ENCODE data around the gene PCDH17.
A peak's percentile ranks its signal among the peaks of the same experiment; 100 is the strongest.

The PCDH17 gene

GRCh38 chr13:57604442-57604841, 27.1 kb upstream of the PCDH17 start:
- Histone ChIP-seq H3K4me1 (ENCODE audit: insufficient read depth, insufficient read length) (no peaks in the 10 kb centered on the region), H3K27me3 (ENCODE audit: insufficient read depth, insufficient read length) (no peaks in the 10 kb centered on the region), H3K9me3 (ENCODE audit: insufficient read depth, low read length) (no peaks in the 10 kb centered on the region), H3K9ac (ENCODE audit: insufficient read length, low read depth) (no peak overlapping the region), H3K36me3 (ENCODE audit: insufficient read depth, insufficient read length, low read length) (no peaks in the 10 kb centered on the region), H3K4me3 (ENCODE audit: insufficient read length, low read depth) (no peak overlapping the region)
- TF ChIP-seq ZNF274 (IDR thresholded peaks at IDR 0.05; ENCODE audit: low read depth, low read length) (no peak), SUZ12 (IDR thresholded peaks at IDR 0.05; ENCODE audit: extremely low read depth, insufficient read depth, insufficient read length) (no peak), YY1 (IDR thresholded peaks at IDR 0.05; ENCODE audit: insufficient read depth, insufficient read length) (no peak)
- no peak for DNase-seq (ENCODE audit: low read depth, low spot score)

- Histone ChIP-seq H3K9me3 (ENCODE audit: insufficient read depth, low read length) (no peaks in the 10 kb centered on the region), H3K27me3 (ENCODE audit: insufficient read depth, insufficient read length) (no peaks in the 10 kb centered on the region), H3K36me3 (ENCODE audit: insufficient read depth, insufficient read length, low read length) (no peaks in the 10 kb centered on the region), H3K4me1 (ENCODE audit: insufficient read depth, insufficient read length) (no peaks in the 10 kb centered on the region), H3K9ac (ENCODE audit: insufficient read length, low read depth) (no peak overlapping the region), H3K4me3 (ENCODE audit: insufficient read length, low read depth) (no peak overlapping the region)
- TF ChIP-seq YY1 (IDR thresholded peaks at IDR 0.05; ENCODE audit: insufficient read depth, insufficient read length): no peak
- no peak for TF ChIP-seq SUZ12 (IDR thresholded peaks at IDR 0.05; ENCODE audit: extremely low read depth, insufficient read depth, insufficient read length)
- no peak for TF ChIP-seq ZNF274 (IDR thresholded peaks at IDR 0.05; ENCODE audit: low read depth, low read length)
- DNase-seq (ENCODE audit: low read depth, low spot score): no peak
These were observed 19.6 kb upstream of the PCDH17 start for GRCh38 chr13:57611969-57612368.

- DNase-seq (ENCODE audit: low read depth, low spot score): no peak
- no peak overlapping the region for H3K9ac ChIP-seq (ENCODE audit: insufficient read length, low read depth)
- no peak overlapping the region for H3K4me3 ChIP-seq (ENCODE audit: insufficient read length, low read depth)
- no peaks in the 10 kb centered on the region for H3K9me3 ChIP-seq (ENCODE audit: insufficient read depth, low read length)
- H3K4me1 ChIP-seq (ENCODE audit: insufficient read depth, insufficient read length): no peaks in the 10 kb centered on the region
- no peaks in the 10 kb centered on the region for H3K36me3 ChIP-seq (ENCODE audit: insufficient read depth, insufficient read length, low read length)
- H3K27me3 ChIP-seq (ENCODE audit: insufficient read depth, insufficient read length): no peaks in the 10 kb centered on the region
- TF ChIP-seq YY1 (IDR thresholded peaks at IDR 0.05; ENCODE audit: insufficient read depth, insufficient read length) (no peak), SUZ12 (IDR thresholded peaks at IDR 0.05; ENCODE audit: extremely low read depth, insufficient read depth, insufficient read length) (no peak), ZNF274 (IDR thresholded peaks at IDR 0.05; ENCODE audit: low read depth, low read length) (no peak)
These were observed 19.0 kb upstream of the PCDH17 start for GRCh38 chr13:57612568-57612967.

- no peak for DNase-seq (ENCODE audit: low read depth, low spot score)
- Histone ChIP-seq H3K9ac (ENCODE audit: insufficient read length, low read depth) (no peak overlapping the region), H3K4me1 (ENCODE audit: insufficient read depth, insufficient read length) (no peaks in the 10 kb centered on the region), H3K36me3 (ENCODE audit: insufficient read depth, insufficient read length, low read length) (no peaks in the 10 kb centered on the region), H3K9me3 (ENCODE audit: insufficient read depth, low read length) (no peaks in the 10 kb centered on the region), H3K27me3 (ENCODE audit: insufficient read depth, insufficient read length) (peaks cover 17% of the 10 kb centered on the region), H3K4me3 (ENCODE audit: insufficient read length, low read depth) (no peak overlapping the region)
- TF ChIP-seq SUZ12 (IDR thresholded peaks at IDR 0.05; ENCODE audit: extremely low read depth, insufficient read depth, insufficient read length) (no peak), YY1 (IDR thresholded peaks at IDR 0.05; ENCODE audit: insufficient read depth, insufficient read length) (no peak), ZNF274 (IDR thresholded peaks at IDR 0.05; ENCODE audit: low read depth, low read length) (no peak)
These were observed 6.7 kb upstream of the PCDH17 start for GRCh38 chr13:57624565-57625435.

GRCh38 chr13:57627663-57628062, 3.9 kb upstream of the PCDH17 start:
- peaks cover 41% of the 10 kb centered on the region for H3K27me3 ChIP-seq (ENCODE audit: insufficient read depth, insufficient read length)
- no peak overlapping the region for H3K9ac ChIP-seq (ENCODE audit: insufficient read length, low read depth)
- no peaks in the 10 kb centered on the region for H3K9me3 ChIP-seq (ENCODE audit: insufficient read depth, low read length)
- no peak overlapping the region for H3K4me3 ChIP-seq (ENCODE audit: insufficient read length, low read depth)
- no peak for DNase-seq (ENCODE audit: low read depth, low spot score)
- TF ChIP-seq YY1 (IDR thresholded peaks at IDR 0.05; ENCODE audit: insufficient read depth, insufficient read length) (no peak), ZNF274 (IDR thresholded peaks at IDR 0.05; ENCODE audit: low read depth, low read length) (no peak), SUZ12 (IDR thresholded peaks at IDR 0.05; ENCODE audit: extremely low read depth, insufficient read depth, insufficient read length) (no peak)
- no peaks in the 10 kb centered on the region for H3K4me1 ChIP-seq (ENCODE audit: insufficient read depth, insufficient read length)
- H3K36me3 ChIP-seq (ENCODE audit: insufficient read depth, insufficient read length, low read length): no peaks in the 10 kb centered on the region

GRCh38 chr13:57629391-57629804, 2.1 kb upstream of the PCDH17 start:
- Histone ChIP-seq H3K4me3 (ENCODE audit: insufficient read length, low read depth) (peak overlapping the region; percentile 50), H3K9ac (ENCODE audit: insufficient read length, low read depth) (peak overlapping the region; percentile 32), H3K4me1 (ENCODE audit: insufficient read depth, insufficient read length) (no peaks in the 10 kb centered on the region), H3K36me3 (ENCODE audit: insufficient read depth, insufficient read length, low read length) (no peaks in the 10 kb centered on the region), H3K27me3 (ENCODE audit: insufficient read depth, insufficient read length) (peaks cover 53% of the 10 kb centered on the region), H3K9me3 (ENCODE audit: insufficient read depth, low read length) (no peaks in the 10 kb centered on the region)
- DNase-seq (ENCODE audit: low read depth, low spot score): no peak
- TF ChIP-seq ZNF274 (IDR thresholded peaks at IDR 0.05; ENCODE audit: low read depth, low read length): no peak

GRCh38 chr13:57629821-57630235, 1.7 kb upstream of the PCDH17 start:
- TF ChIP-seq YY1 (IDR thresholded peaks at IDR 0.05; ENCODE audit: insufficient read depth, insufficient read length) (no peak), ZNF274 (IDR thresholded peaks at IDR 0.05; ENCODE audit: low read depth, low read length) (no peak), SUZ12 (IDR thresholded peaks at IDR 0.05; ENCODE audit: extremely low read depth, insufficient read depth, insufficient read length) (no peak)
- DNase-seq (ENCODE audit: low read depth, low spot score): peak; percentile 88
- Histone ChIP-seq H3K4me1 (ENCODE audit: insufficient read depth, insufficient read length) (no peaks in the 10 kb centered on the region), H3K9ac (ENCODE audit: insufficient read length, low read depth) (no peak overlapping the region), H3K9me3 (ENCODE audit: insufficient read depth, low read length) (no peaks in the 10 kb centered on the region), H3K36me3 (ENCODE audit: insufficient read depth, insufficient read length, low read length) (no peaks in the 10 kb centered on the region), H3K4me3 (ENCODE audit: insufficient read length, low read depth) (peak overlapping the region; percentile 50), H3K27me3 (ENCODE audit: insufficient read depth, insufficient read length) (peaks cover 53% of the 10 kb centered on the region)
